ENCODE measurements around the gene TSPAN32.

Gene TSPAN32

DNA sequence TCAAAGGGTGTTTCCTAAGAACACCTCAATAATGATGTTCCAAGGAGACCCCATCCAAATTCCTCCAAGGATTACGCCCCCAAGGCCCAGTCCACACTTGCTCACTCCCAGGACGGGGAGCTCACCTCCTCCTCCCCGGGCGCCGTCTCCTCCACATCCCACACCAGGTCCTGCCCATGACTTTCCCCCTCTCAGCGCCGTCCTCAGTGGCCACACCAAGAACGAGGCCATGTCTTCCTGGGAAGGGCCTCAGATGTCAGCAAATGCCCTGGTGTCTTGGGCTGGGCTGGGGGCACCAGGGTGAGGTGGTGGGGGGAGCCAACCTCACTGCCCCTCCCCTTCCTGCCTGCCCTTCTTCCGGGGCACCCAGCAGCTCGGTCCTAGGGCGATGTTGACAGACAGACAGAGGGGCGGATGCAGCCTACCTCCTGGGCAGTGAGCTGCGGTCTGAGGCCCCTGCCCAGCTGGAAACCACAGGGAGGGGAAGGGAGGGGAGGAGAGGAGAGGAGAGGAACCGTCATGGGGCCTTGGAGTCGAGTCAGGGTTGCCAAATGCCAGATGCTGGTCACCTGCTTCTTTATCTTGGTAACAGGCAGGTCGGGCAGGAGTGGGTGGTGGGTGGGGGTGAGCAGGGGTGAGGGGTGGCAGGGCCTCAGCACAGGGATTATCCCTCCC is at the start of gene TSPAN32, which contains the start of gene C11orf21:
Gene TSPAN32, plus strand, starts transcription at position 383 of the 675 bp plus-strand sequence. Its CDS starts 137 bp downstream, at position 520.
Gene C11orf21, minus strand, starts transcription at position 288 of the 675 bp plus-strand sequence. Its CDS starts 110 bp downstream, at position 178.
- no peak for DNase-seq (ENCODE audit: low spot score)

DNA sequence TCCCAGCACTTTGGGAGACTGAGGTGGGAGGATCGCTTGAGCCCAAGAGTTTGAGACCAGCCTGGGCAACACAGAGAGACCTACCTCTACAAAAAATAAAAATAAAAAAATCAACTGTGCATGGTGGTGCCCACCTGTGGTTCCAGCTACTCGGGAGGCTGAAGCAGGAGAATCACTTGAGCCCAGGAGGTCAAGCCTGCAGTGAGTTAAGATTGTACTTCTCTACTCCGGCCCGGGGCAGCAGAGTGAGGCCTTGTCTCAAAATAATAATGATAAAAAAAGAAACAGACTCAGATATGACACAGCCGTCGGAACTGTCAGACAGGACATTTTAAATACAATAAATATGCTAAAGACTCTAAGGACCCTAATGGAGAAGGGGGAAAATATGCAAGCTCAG is 49.8 kb upstream of the TSPAN32 start:
- no peak for DNase-seq (ENCODE audit: low spot score)

DNA sequence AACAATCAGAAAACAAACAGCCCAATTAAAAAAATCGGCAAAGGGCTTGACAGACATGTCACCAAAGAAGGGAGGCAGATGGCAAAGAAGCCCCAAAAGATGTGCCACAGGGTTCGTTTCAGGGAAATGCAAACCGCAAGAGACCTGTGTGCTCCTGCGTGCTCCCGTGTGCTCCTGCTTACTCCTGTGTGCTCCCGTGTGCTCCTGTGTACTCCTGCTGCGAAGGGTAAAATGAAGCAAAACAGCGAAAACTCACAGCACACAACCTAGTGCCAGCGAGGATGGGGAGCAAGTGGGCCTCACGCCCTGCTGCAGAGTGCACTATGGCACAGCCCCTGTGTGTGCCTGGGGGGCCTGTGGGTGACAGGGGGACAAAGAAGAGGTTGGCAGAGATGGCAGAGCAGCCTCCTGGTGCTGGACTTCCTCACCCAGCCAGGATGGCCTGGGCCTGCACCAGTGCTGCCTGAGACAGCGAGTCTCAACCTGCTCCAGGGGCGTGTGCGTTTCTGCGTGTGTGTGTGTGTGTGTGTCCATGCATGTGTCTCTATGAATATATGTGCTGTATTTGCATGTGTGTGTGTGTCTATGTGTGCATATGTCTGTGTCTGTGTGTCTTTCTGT is 45.4 kb upstream of the TSPAN32 start:
- no peak for DNase-seq (ENCODE audit: low spot score)

DNA sequence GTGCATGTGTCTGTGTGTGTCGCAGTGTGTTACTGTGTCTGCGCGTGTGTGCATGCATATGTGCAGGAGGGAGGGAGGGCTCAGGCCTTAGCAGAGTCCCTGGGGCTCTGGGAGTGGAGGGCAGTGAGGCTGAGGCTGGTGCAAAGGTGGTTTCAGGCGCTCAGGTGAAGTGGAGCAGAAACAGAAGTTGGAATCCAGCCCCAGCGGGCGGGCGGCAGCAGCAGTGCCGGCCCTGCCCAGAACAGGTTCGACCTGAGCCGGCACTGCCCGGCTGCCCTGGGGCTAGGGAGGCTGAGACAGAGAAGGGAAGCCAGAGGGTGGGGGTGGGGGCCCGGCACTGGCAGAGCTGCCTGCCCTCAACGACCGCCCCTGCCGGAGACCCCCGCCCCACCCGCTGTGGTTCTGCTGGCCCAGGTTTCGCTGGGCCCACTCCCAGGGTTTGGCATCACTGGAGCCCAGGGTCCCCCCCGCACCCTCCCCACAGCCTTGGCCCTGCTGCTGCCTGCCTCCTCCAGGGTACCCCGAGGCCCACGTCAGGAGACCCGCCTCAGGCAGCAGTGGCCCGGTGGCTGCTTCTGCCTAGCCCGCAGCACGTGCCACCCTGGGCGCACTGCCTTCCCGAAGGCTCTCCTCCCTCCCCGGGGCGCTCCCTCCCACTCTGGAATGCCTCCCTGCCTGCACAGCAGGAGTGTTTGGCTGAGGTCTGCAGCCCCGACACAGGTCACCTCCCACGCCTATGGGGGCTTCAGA is 44.7 kb upstream of the TSPAN32 start:
- peak; percentile 7 for DNase-seq (ENCODE audit: low spot score)

GRCh38 chr11:2258501-2259465 is 43.0 kb upstream of the TSPAN32 start:
- peak; percentile 12 for DNase-seq (ENCODE audit: low spot score)

DNA sequence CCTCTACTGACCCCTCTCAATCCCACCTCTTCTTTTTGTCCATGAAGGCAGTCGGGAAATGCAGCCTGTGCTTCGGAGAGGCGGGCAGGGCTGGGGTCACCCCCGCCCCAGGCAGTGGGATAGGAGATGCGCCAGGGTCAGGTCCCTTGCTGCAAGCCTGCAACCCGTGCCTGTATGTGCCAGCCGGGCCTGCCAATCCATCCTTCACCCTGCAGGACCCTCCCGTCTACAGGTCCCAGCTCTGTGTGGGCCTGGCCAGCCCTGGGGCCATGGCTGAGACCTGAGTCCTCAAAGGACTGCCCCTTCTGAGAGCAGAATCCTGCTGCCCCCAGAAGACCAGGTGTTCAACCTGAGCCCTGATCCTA is 42.4 kb upstream of the TSPAN32 start:
- DNase-seq (ENCODE audit: low spot score), result peak; percentile 10

DNA sequence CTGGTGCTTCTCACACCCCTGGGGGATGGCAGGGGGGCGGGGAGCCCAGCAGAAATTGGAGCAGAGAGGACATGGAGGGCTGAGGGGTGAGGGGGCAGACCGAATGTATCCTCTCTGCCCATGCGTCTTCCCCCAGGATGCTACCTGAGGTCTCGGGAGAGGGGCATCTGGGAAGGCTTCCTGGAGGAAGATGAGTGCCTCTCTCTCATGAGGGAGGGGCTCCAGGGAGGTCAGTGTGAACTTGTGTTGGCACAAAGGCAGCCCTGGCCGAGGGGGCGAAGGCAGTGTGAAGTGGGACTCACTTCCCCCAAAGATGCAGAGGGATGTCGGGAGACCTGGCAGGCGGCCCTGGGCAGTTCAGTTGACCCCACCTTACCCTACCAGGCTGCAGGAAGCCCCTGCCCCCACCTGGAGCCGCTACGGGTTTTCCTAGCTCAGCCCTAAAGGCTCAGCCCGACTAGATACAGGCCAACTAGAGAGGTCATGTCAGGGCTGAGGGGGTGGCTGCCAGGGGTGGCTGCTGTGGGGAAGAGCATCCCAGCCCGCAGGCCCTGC is 41.8 kb upstream of the TSPAN32 start:
- no peak for DNase-seq (ENCODE audit: low spot score)

DNA sequence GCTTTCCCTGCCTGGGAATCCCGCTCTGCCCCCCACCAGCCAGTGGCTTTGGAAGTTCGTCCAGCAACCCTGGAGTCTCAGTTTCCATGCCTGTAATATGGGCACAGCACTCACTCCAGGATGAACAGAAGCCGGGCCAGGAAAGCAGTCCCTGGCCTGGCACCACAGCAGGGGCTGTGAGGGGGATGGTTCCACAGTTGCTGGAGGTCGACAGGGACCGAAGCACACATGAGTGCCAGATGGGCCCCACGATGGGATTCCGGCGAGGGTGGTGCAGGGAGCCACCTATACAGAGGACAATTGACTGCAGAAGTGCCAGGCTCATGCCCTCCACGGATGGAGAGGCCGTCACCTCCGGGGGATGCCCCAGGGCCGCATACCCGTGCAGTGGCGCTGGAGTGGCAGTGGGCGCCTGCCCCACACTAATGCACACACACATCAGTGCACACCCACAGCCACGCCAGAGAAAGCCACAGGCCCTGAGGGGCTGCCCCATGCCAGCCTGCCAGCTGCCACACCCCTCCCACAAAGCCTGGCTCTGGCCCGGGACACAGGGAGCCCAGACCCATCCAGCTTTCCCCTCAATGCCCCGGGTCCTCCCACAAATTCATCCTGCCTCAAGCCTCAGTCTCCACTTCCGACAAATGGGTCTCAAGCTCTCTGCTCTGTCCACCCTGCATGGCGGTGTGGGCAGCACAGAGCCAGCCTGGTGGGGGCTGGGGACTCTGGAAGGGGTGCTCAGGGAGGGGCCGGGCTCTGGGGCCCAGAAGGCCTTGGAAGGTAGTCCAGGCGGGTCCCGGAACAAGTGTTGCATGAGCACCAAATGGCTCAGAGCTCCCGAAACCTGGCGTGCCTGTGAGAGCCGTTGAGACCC is 41.1 kb upstream of the TSPAN32 start:
- peak; percentile 9 for DNase-seq (ENCODE audit: low spot score)

GRCh38 chr11:2261436-2262230 is 40.2 kb upstream of the TSPAN32 start:
- DNase-seq (ENCODE audit: low spot score), result peak; percentile 8

GRCh38 chr11:2262301-2263070 is 39.3 kb upstream of the TSPAN32 start:
- peak; percentile 10 for DNase-seq (ENCODE audit: low spot score)

DNA sequence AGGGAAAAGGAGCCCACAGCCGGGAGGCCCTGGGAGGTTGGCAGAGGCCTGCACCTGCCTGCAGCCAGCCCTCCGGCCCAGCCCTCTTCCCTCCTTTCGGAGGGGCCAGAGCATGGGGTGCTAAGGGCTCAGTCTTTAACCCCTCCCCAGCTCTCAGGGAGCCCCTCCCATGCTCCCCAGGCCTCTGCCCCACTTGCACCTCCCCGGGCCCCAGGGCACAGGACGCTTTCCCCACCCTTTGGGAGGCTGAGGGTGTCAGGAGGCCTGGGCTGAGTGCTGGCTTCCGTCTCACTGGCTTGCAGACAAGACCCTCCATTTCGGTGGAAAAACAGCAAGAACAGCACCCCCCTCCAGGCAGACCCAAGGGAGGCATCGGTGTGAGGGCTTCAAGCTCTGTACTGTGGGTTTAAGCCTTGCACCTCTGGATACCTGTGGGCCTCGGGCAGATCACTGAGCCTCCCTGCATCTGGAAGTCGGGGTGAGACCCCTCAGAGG is 38.7 kb upstream of the TSPAN32 start:
- peak; percentile 9 for DNase-seq (ENCODE audit: low spot score)

GRCh38 chr11:2263724-2264360 is 38.0 kb upstream of the TSPAN32 start:
- DNase-seq (ENCODE audit: low spot score), result peak; percentile 6

DNA sequence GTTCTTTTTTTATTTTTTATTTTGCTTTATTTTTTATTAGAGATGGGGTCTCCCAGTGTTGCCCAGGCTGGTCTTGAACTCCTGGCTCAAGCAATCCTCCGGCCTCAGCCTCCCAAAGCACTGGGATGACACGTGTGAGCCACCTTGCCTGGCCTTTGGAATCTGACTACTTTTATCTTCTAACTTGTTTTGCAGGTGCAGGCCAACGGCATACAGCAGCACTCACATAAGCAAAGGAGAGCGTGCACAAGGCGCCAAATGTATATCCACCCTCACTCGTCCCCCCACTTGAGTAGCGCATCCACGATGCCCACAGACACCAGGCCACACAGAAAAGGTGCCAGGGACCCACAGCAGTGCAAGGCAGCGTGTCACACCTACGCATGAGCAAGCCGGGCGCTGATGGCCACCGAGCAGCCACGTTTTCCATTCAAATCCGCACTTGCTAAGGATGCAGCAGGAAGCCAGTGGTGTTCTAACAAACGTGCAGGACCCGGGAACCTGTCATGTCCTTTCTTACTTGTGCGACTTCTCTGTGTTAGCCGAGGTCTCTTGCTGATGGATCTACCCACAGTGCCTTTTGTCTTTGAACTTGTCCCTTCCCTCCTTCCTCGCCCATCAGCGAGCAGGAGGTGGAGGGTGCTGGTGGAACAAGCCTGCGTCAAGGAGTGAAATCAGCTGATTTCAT is 37.3 kb upstream of the TSPAN32 start:
- DNase-seq (ENCODE audit: low spot score), result no peak

GRCh38 chr11:2265396-2265795 is 36.4 kb upstream of the TSPAN32 start:
- peak; percentile 8 for DNase-seq (ENCODE audit: low spot score)

DNA sequence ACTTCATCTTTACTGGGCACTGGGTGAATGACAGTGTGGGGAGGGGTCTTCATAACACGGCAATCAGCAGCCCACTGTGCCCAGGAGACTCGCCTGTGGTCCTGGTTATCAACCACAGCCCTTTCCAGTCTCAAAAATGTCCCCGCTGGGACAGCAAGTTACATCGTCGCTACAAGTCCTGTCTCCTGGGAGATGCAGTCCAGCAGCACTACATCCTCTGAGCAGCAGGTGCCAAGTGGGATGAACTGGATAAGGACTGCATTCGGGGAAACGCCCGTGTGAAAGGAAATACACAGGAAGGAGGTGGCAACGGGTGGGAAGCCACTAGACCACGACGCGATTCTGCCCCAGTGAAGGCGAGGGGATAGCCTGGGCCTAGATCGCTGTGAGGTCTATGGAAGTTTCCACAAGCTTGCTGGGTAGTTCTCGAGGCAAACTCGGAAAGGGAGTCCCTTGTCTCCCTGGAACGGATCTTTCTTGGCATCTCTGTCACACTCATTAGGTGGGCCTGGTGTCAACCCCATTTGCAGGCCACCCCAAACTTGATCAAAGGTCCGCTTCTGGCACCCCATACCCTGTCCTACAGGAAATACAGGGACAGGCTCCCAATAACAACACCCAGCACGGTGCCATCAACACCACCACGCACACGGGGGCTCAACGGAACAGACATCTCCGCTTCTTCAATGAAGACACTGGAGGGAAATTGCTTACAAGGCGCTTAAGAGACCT is 35.8 kb upstream of the TSPAN32 start:
- peak; percentile 6 for DNase-seq (ENCODE audit: low spot score)

DNA sequence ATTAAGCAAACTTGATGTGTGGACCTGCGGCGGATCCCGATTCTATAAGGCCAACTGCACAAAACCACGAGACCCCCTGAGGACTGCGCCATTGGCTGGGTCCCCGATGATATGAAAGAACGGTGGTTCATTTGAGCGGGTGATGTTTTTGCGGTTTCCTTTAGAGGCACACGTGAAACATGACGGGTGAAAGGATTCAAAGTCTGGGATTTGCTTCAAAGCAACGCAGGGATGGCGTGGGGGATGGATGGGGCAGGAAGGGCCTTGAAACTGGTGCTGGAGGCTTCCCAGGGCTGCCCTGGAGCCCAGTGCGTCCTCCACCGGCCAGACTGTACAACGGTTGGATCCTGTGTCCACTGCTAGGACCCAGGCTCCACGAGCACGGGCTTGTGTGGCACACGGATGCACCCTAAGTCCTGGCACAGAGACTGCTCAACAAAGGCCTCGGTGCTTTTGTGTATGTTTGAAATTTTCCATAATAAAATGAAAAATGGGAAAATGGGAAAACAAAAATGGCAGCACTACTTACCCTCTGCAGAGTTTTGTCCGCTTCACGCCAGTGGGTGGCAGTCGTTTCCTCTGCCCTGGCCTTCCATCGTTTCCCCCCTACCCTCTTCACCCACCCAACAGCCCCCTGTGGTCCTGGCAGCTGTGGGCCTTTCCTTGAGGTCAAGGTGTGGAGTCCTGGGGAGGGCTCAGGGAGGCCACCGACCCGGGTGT is 35.1 kb upstream of the TSPAN32 start:
- peak; percentile 6 for DNase-seq (ENCODE audit: low spot score)
